IMR-90 (cell line): ENCODE results near the gene GPR160. TPM values are rescaled to one million over a fixed set of nuclear protein-coding genes. Genes with fewer than 3 reads are reported as not detected.

Experiments used
- ATAC-seq: fragments of 200-7000 bp; cut with Tn5 transposase; 2 replicates; pipeline ENCODE4 v1.9.1; 2020; ENCODE audit warnings: low read depth, mild to moderate bottlenecking, moderate library complexity
- BruUV-seq: library from RNA; stranded (reverse); fragments of 400-500 nt; replicated peaks from 2 replicates; lab custom pipeline; 2021; lab: Mats Ljungman, UMichigan
- CTCF ChIA-PET: fragments of 300-600 bp; formaldehyde crosslinking; extraction: SDS; loops from one replicate; lab custom pipeline; 2021; ENCODE audit warnings: antibody characterized with exemption; lab: Yijun Ruan, JAX
- POLR2A ChIA-PET: fragments of 300-600 bp; sonication (Branson Sonifier 250); formaldehyde crosslinking; loops from one replicate; lab custom pipeline; 2022; ENCODE audit warnings: antibody characterized with exemption; ENCODE audit not compliant: unreplicated experiment; lab: Charles Lee
- DNase-seq: peaks from one replicate; pipeline ENCODE4 v3.0.0; 2013
- H2AFZ ChIP-seq: replicated peaks from 2 replicates; pipeline ENCODE3; 2013; ENCODE audit warnings: low read length, mild to moderate bottlenecking; ENCODE audit not compliant: poor library complexity
- H2AK5ac ChIP-seq: 2 replicates; pipeline ENCODE4 v1.6.1; 2013; ENCODE audit warnings: low read depth, low read length, inconsistent platforms
- H2AK9ac ChIP-seq: replicated peaks from 2 replicates; pipeline ENCODE3; 2013; ENCODE audit warnings: mild to moderate bottlenecking, low read depth, low read length, moderate library complexity; ENCODE audit not compliant: poor library complexity
- H2BK120ac ChIP-seq: 2 replicates; pipeline ENCODE4 v1.6.1; 2013; ENCODE audit warnings: low read depth, low read length, inconsistent platforms
- H2BK15ac ChIP-seq: 3 replicates; pipeline ENCODE4 v1.6.1; 2013; ENCODE audit warnings: low read depth, low read length, inconsistent platforms
- H2BK20ac ChIP-seq: 2 replicates; pipeline ENCODE4 v1.6.1; 2013; ENCODE audit warnings: low read depth, mild to moderate bottlenecking, inconsistent platforms, low read length, moderate library complexity
- H2BK5ac ChIP-seq: 2 replicates; pipeline ENCODE4 v1.6.1; 2013; ENCODE audit warnings: mild to moderate bottlenecking, low read depth, low read length, inconsistent platforms; ENCODE audit not compliant: poor library complexity, severe bottlenecking
- H3K14ac ChIP-seq: replicated peaks from 2 replicates; pipeline ENCODE4 v1.6.1; 2013; ENCODE audit warnings: low read depth, low read length, inconsistent platforms
- H3K18ac ChIP-seq: 2 replicates; pipeline ENCODE4 v1.6.1; 2013; ENCODE audit warnings: low read depth, low read length, control low read depth
- H3K23ac ChIP-seq: 2 replicates; pipeline ENCODE4 v1.6.1; 2013; ENCODE audit warnings: low read depth, low read length, inconsistent platforms
- H3K27ac ChIP-seq: 2 replicates; pipeline ENCODE4 v1.5.1; 2013; ENCODE audit warnings: mild to moderate bottlenecking, control low read depth, low read length; ENCODE audit not compliant: insufficient read depth
- H3K27me3 ChIP-seq: 2 replicates; pipeline ENCODE4 v1.6.1; 2013; ENCODE audit warnings: low read length; ENCODE audit not compliant: control insufficient read depth, insufficient read depth
- H3K36me3 ChIP-seq: 2 replicates; pipeline ENCODE4 v1.6.1; 2013; ENCODE audit warnings: low read length, mixed read lengths; ENCODE audit not compliant: control insufficient read depth, insufficient read depth
- H3K4ac ChIP-seq: 2 replicates; pipeline ENCODE4 v1.6.1; 2013; ENCODE audit warnings: low read depth, low read length, inconsistent platforms
- H3K4me1 ChIP-seq: 2 replicates; pipeline ENCODE4 v1.6.1; 2013; ENCODE audit warnings: low read length, mixed read lengths; ENCODE audit not compliant: control insufficient read depth, insufficient read depth
- H3K4me2 ChIP-seq: 2 replicates; pipeline ENCODE4 v1.6.1; 2013; ENCODE audit warnings: low read depth, mild to moderate bottlenecking, control low read depth, low read length, moderate library complexity
- H3K4me3 ChIP-seq: 2 replicates; pipeline ENCODE4 v1.5.1; 2013; ENCODE audit warnings: low read depth, mild to moderate bottlenecking, control low read depth, low read length, moderate library complexity; ENCODE audit not compliant: insufficient read depth
- H3K56ac ChIP-seq: 2 replicates; pipeline ENCODE4 v1.6.1; 2013; ENCODE audit warnings: low read length, inconsistent platforms; ENCODE audit not compliant: insufficient read depth; ENCODE audit errors: extremely low read depth
- H3K79me1 ChIP-seq, 2 experiments: 2 replicates each; pipeline ENCODE4 v1.6.1; 2013; ENCODE audit warnings: low read length in 2 of 2, inconsistent platforms in 1 of 2, low read depth in 1 of 2
- H3K9ac ChIP-seq: 2 replicates; pipeline ENCODE4 v1.6.1; 2013; ENCODE audit warnings: low read depth, low read length, control low read depth
- H3K9me1 ChIP-seq: 2 replicates; pipeline ENCODE4 v1.6.1; 2013; ENCODE audit warnings: low read length, inconsistent platforms; ENCODE audit not compliant: insufficient read depth
- H3K9me3 ChIP-seq: 2 replicates; pipeline ENCODE4 v1.6.1; 2013; ENCODE audit warnings: low read length; ENCODE audit not compliant: control insufficient read depth, insufficient read depth
- H4K20me1 ChIP-seq: 2 replicates; pipeline ENCODE4 v1.6.1; 2013; ENCODE audit warnings: low read length, inconsistent platforms; ENCODE audit not compliant: insufficient read depth
- H4K5ac ChIP-seq: 2 replicates; pipeline ENCODE4 v1.6.1; 2013; ENCODE audit warnings: mild to moderate bottlenecking, low read depth, low read length, control low read depth
- H4K8ac ChIP-seq, 2 experiments: 2 replicates each; pipeline ENCODE4 v1.6.1; 2013; ENCODE audit warnings: low read depth in 2 of 2, low read length in 2 of 2, control low read depth in 1 of 2, inconsistent platforms in 1 of 2
- H4K91ac ChIP-seq: 2 replicates; pipeline ENCODE4 v1.6.1; 2013; ENCODE audit warnings: low read depth, low read length, inconsistent platforms; ENCODE audit not compliant: insufficient read depth
- CEBPB ChIP-seq: IDR thresholded peaks from 2 replicates; pipeline ENCODE4 v1.6.1; 2012; ENCODE audit warnings: low read depth, low read length, improper control_type of control experiment
- CHD1 ChIP-seq: IDR thresholded peaks from 2 replicates; pipeline ENCODE4 v1.6.1; 2012; ENCODE audit warnings: low read depth, low read length, improper control_type of control experiment
- CTCF ChIP-seq: conservative IDR thresholded peaks from 2 replicates; pipeline ENCODE4 v1.5.1; 2012; ENCODE audit warnings: mild to moderate bottlenecking, low read depth, low read length, improper control_type of control experiment
- MAFK ChIP-seq: IDR thresholded peaks from 2 replicates; pipeline ENCODE4 v1.6.1; 2012; ENCODE audit warnings: low read depth, low read length, improper control_type of control experiment
- MAZ ChIP-seq: IDR thresholded peaks from 2 replicates; pipeline ENCODE4 v1.6.1; 2012; ENCODE audit warnings: low read depth, mild to moderate bottlenecking, low read length, improper control_type of control experiment, moderate library complexity, borderline replicate concordance
- MXI1 ChIP-seq: IDR thresholded peaks from 2 replicates; pipeline ENCODE4 v1.6.1; 2012; ENCODE audit warnings: low read depth, mild to moderate bottlenecking, low read length, moderate library complexity, borderline replicate concordance
- NFE2L2 ChIP-seq: fragments of 150-350 bp; IDR thresholded peaks from 2 replicates; pipeline ENCODE4 v1.6.1; 2016; ENCODE audit warnings: low read depth, mild to moderate bottlenecking, low read length
- SMC3 ChIP-seq: fragments of 150-350 bp; IDR thresholded peaks from 2 replicates; pipeline ENCODE4 v1.6.1; 2016; ENCODE audit warnings: low read depth, mild to moderate bottlenecking, antibody characterized with exemption, low read length, moderate library complexity
- WGBS, 2 experiments: methylation state at CpG; one replicate each; pipeline versions ENCODE4 v1.1.5 to v1.1.7; 2013; ENCODE audit warnings: missing lambda C conversion rate in 2 of 2; ENCODE audit not compliant: insufficient read length in 1 of 2; ENCODE audit errors: extremely low coverage in 2 of 2; 5-methylcytosine and 5-hydroxymethylcytosine counted together
- dilution Hi-C: fragments of 300-500 bp; cut with HindIII; formaldehyde crosslinking; loops from one replicate; pipeline ENCODE4 v1.14.3; 2018; ENCODE audit warnings: low sequenced_read_pairs; ENCODE audit not compliant: unreplicated experiment
- in situ Hi-C: fragments of 300-500 bp; cut with MboI; formaldehyde crosslinking; loops from 3 replicates; pipeline ENCODE4 v1.14.3; 2019; ENCODE audit warnings: low sequenced_read_pairs, inconsistent platforms, mixed read lengths
- intact Hi-C: fragments of 100-400 bp; cut with micrococcal nuclease; formaldehyde crosslinking; loops from 2 replicates; pipeline ENCODE4 v1.10.0; 2022
- polyA plus RNA-seq, 3 experiments: library from polyadenylated mRNA; depleted of rRNA; stranded (reverse); fragments of >200 nt; gene quantifications; 2 replicates each; pipeline ENCODE4 v1.2.3, GENCODE V29; 2012; ENCODE audit warnings: low replicate concordance in 1 of 3
- total RNA-seq: library from RNA; depleted of rRNA; stranded (reverse); fragments of >200 nt; gene quantifications from 2 replicates; pipeline ENCODE4 v1.2.3, GENCODE V29; 2012
- TF ChIP-seq, protein P1 (sequence below): fragments of 150-350 bp; IDR thresholded peaks from 2 replicates; pipeline ENCODE4 v1.6.1; 2017; ENCODE audit warnings: mild to moderate bottlenecking, antibody characterized with exemption, low read length, low read depth
- TF ChIP-seq, protein P2 (sequence below): fragments of 150-350 bp; IDR thresholded peaks from 2 replicates; pipeline ENCODE4 v1.6.1; 2016; ENCODE audit warnings: low read depth, mild to moderate bottlenecking, low read length, moderate library complexity, borderline replicate concordance

The GPR160 gene
- total and polyA plus RNA-seq, 2 of the 4 experiments (the other 2 are of a cell fraction) = 0.09 to 0.18 TPM

- no peak for ATAC-seq
- in situ Hi-C loops (no loop called here), intact Hi-C loops (no loop called here), dilution Hi-C loops (no loop called here)
- no peaks in the 10 kb centered on the region for H3K4me1 ChIP-seq
- no peak overlapping the region for H3K9ac ChIP-seq
- H2BK15ac ChIP-seq = no peak overlapping the region
- TF ChIP-seq CEBPB = no peak
- TF ChIP-seq CTCF = no peak
- TF ChIP-seq, protein P1, sequence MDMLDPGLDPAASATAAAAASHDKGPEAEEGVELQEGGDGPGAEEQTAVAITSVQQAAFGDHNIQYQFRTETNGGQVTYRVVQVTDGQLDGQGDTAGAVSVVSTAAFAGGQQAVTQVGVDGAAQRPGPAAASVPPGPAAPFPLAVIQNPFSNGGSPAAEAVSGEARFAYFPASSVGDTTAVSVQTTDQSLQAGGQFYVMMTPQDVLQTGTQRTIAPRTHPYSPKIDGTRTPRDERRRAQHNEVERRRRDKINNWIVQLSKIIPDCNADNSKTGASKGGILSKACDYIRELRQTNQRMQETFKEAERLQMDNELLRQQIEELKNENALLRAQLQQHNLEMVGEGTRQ = no peak
- TF ChIP-seq MXI1 = no peak
- TF ChIP-seq SMC3 = no peak
- TF ChIP-seq CHD1 = no peak
- no peak for TF ChIP-seq NFE2L2
- TF ChIP-seq MAFK = no peak
- TF ChIP-seq, protein P2, sequence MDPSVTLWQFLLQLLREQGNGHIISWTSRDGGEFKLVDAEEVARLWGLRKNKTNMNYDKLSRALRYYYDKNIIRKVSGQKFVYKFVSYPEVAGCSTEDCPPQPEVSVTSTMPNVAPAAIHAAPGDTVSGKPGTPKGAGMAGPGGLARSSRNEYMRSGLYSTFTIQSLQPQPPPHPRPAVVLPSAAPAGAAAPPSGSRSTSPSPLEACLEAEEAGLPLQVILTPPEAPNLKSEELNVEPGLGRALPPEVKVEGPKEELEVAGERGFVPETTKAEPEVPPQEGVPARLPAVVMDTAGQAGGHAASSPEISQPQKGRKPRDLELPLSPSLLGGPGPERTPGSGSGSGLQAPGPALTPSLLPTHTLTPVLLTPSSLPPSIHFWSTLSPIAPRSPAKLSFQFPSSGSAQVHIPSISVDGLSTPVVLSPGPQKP = no peak
- no peak for TF ChIP-seq MAZ
- no peak overlapping the region for H3K14ac ChIP-seq
- no TSS peak for BruUV-seq
- H4K20me1 ChIP-seq = no peaks in the 10 kb centered on the region
- H2AK5ac ChIP-seq = no peak overlapping the region
- ChIA-PET POLR2A (no interaction called here), CTCF (interaction anchor here (0.9 kb wide), 1 partner anchor 10 kb away, joined by 3 read pairs; no protein-coding TSS in a partner anchor)
- H2BK20ac ChIP-seq = no peak overlapping the region
- no peaks in the 10 kb centered on the region for H3K9me1 ChIP-seq
- no peak overlapping the region for H3K4ac ChIP-seq
- H4K8ac ChIP-seq = no peak overlapping the region
- no peak overlapping the region for H4K91ac ChIP-seq
- 27% methylated on average over 2 of the region's 7 CpGs; no CpG with 5 or more reads in 1 of the 2 experiments for WGBS, 2 experiments
- no peak overlapping the region for H2AFZ ChIP-seq
- no peak overlapping the region for H3K4me2 ChIP-seq
- DNase-seq = no peak
- H2BK5ac ChIP-seq = no peak overlapping the region
- H3K18ac ChIP-seq = no peak overlapping the region
- no peak overlapping the region for H3K23ac ChIP-seq
- H3K4me3 ChIP-seq = no peak overlapping the region
- H3K36me3 ChIP-seq = no peaks in the 10 kb centered on the region
- H4K5ac ChIP-seq = no peak overlapping the region
- no peak overlapping the region for H2BK120ac ChIP-seq
- no peak overlapping the region for H2AK9ac ChIP-seq
- no peaks in the 10 kb centered on the region for H3K9me3 ChIP-seq
- no peak overlapping the region for H3K27ac ChIP-seq
- no peak overlapping the region for H3K56ac ChIP-seq
- H3K27me3 ChIP-seq = peaks cover 28% of the 10 kb centered on the region
- H3K79me1 ChIP-seq = no peaks in the 10 kb centered on the region
Measured at GRCh38 chr3:170043506-170043905, 5.7 kb downstream of the GPR160 start.
